A673 (cell line): Measurements from ENCODE around the gene GBX1.

Experiments
- CTCF ChIP-seq: fragments of 300-800, 200-600 bp; sonication (generic); conservative IDR thresholded peaks from 2 replicates; pipeline ENCODE4 v1.5.1; 2017; ENCODE audit warnings: low read depth, mild to moderate bottlenecking, antibody characterized with exemption, low read length, moderate library complexity, mixed read lengths
- EZH2 ChIP-seq: fragments of 200-600 bp; sonication (generic); IDR thresholded peaks from 2 replicates; pipeline ENCODE4 v1.6.1; 2017; ENCODE audit warnings: borderline replicate concordance, low read depth, mild to moderate bottlenecking, mixed read lengths, antibody characterized with exemption, low read length; ENCODE audit not compliant: poor library complexity, severe bottlenecking

DNA sequence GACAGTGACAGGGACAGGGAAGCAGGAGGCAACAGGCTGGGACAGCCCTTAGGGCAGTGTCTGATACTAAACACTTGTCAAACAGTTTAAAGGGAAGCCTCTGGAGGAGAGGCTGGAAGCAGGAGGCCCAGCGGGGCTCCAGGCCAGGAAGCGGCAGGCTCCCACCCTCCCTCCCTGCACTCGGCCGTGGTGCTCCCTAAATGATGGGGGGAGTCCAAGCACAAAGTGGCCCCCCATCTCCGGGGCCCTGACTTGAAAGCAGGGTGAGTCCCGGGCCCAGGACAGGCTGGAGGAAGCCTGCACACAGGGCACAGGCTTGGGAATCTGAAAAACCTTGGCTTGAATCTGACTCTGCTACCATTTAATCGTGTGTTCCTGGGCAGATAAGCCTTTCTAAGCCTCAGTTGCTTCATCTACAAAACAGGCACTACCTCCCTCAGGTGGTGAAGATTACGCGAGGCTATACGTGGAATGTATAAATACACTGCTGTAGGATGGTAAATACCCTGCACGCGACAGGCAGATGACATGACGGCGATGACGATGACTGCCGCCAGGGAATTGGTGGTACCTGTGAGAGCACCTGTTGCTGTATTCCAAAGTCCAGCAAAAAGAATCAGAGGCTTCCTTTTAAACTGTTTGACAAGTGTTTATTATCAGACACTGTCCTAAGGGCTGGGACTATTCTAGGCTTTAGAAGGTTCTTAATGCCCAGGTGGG lies 34.1 kb downstream of the GBX1 start:
- TF ChIP-seq CTCF (no peak), EZH2 (no peak)
